GM12878 (cell line): ENCODE data around the gene WDR26. TPM values are rescaled to one million over a fixed set of nuclear protein-coding genes. Genes with fewer than 3 reads are reported as not detected.

Experiments used
- ATAC-seq: fragments of 200-7000 bp; cut with Tn5 transposase; 3 replicates; pipeline ENCODE4 v1.9.1; 2020; ENCODE audit warnings: mild to moderate bottlenecking, moderate library complexity
- BruUV-seq: library from RNA; stranded (reverse); fragments of 400-500 nt; replicated peaks from 2 replicates; lab custom pipeline; 2021; lab: Mats Ljungman, UMichigan
- CTCF ChIA-PET: fragments of 300-600 bp; sonication (Branson Sonifier 250); formaldehyde crosslinking; extraction: SDS; loops from one replicate; lab custom pipeline; 2021; ENCODE audit warnings: inconsistent platforms; lab: Yijun Ruan, JAX
- POLR2A ChIA-PET: fragments of 350-600 bp; formaldehyde crosslinking; extraction: SDS; loops from one replicate; lab custom pipeline; 2021; ENCODE audit warnings: inconsistent platforms; lab: Charles Lee
- RAD21 ChIA-PET: fragments of 300-600 bp; sonication (Branson Sonifier 250); formaldehyde crosslinking; loops from one replicate; lab custom pipeline; 2023; ENCODE audit warnings: antibody characterized with exemption; ENCODE audit not compliant: unreplicated experiment; lab: Charles Lee
- SMC1A ChIA-PET: fragments of 300-600 bp; sonication (Branson Sonifier 250); formaldehyde crosslinking; loops from one replicate; lab custom pipeline; 2023; ENCODE audit not compliant: unreplicated experiment, uncharacterized antibody; lab: Charles Lee
- DNase-seq: peaks from one replicate; pipeline ENCODE4 v3.0.0-alpha.2; 2011; ENCODE audit warnings: low read depth, low spot score
- FAIRE-seq: peaks from 3 replicates; lab custom pipeline; 2011; peaks lifted over from hg19 to GRCh38; lab: Jason Lieb, UNC
- H2AFZ ChIP-seq: 2 replicates; pipeline ENCODE4 v1.6.0; 2011; ENCODE audit warnings: low read depth, low read length, control low read depth; ENCODE audit not compliant: control insufficient read depth
- H3K27ac ChIP-seq: 2 replicates; pipeline ENCODE4 v1.5.1; 2011; ENCODE audit warnings: control low read depth; ENCODE audit not compliant: control insufficient read depth, insufficient read depth
- H3K27me3 ChIP-seq, 2 experiments: replicated peaks in 1 of 2; 2 replicates each; pipeline versions ENCODE4 v1.6.0 to v1.6.1; 2011; ENCODE audit warnings: low read length in 1 of 2; ENCODE audit not compliant: control insufficient read depth in 2 of 2, insufficient read depth in 2 of 2
- H3K36me3 ChIP-seq, 2 experiments: 2 replicates each; pipeline ENCODE4 v1.5.1; 2011; ENCODE audit warnings: low read length in 1 of 2; ENCODE audit not compliant: control insufficient read depth in 2 of 2, insufficient read depth in 2 of 2
- H3K4me1 ChIP-seq: 2 replicates; pipeline ENCODE4 v1.6.1; 2011; ENCODE audit warnings: mild to moderate bottlenecking, low read length, moderate library complexity, mixed read lengths; ENCODE audit not compliant: control insufficient read depth, insufficient read depth
- H3K4me2 ChIP-seq: 2 replicates; pipeline ENCODE4 v1.6.0; 2011; ENCODE audit warnings: control low read depth; ENCODE audit not compliant: control insufficient read depth, insufficient read depth
- H3K4me3 ChIP-seq: fragments of 200-600 bp; sonication (generic); 2 replicates; pipeline ENCODE4 v1.5.1; 2016
- H3K79me2 ChIP-seq: 2 replicates; pipeline ENCODE4 v1.6.0; 2011; ENCODE audit warnings: low read length; ENCODE audit not compliant: control insufficient read depth, insufficient read depth
- H3K9ac ChIP-seq: 2 replicates; pipeline ENCODE4 v1.8.0; 2011; ENCODE audit warnings: low read length, control low read depth, mixed read lengths; ENCODE audit not compliant: control insufficient read depth, insufficient read depth
- H3K9me3 ChIP-seq: replicated peaks from 3 replicates; pipeline ENCODE4 v1.5.1; 2011; ENCODE audit warnings: mild to moderate bottlenecking, low read length; ENCODE audit not compliant: control insufficient read depth, insufficient read depth
- H4K20me1 ChIP-seq: 2 replicates; pipeline ENCODE4 v1.6.0; 2011; ENCODE audit not compliant: control insufficient read depth, insufficient read depth
- CBX3 ChIP-seq: fragments of 200-600 bp; sonication (generic); IDR thresholded peaks from 2 replicates; pipeline ENCODE4 v1.6.1; 2016; ENCODE audit warnings: low read depth, borderline replicate concordance
- NR2C2 ChIP-seq: IDR thresholded peaks from 2 replicates; pipeline ENCODE4 v1.6.1; 2011; ENCODE audit warnings: borderline replicate concordance, low read depth; ENCODE audit not compliant: control insufficient read depth, insufficient read length
- TBL1XR1 ChIP-seq: IDR thresholded peaks from 2 replicates; pipeline ENCODE4 v1.6.1; 2012; ENCODE audit warnings: low read depth, low read length, improper control_type of control experiment
- WGBS: methylation state at CpG from one replicate; pipeline ENCODE4 v1.1.6; 2016; ENCODE audit warnings: low lambda C conversion rate; ENCODE audit not compliant: insufficient replicate concordance, insufficient coverage; ENCODE audit errors: missing lambda C conversion rate; 5-methylcytosine and 5-hydroxymethylcytosine counted together
- in situ Hi-C: fragments of 300-500 bp; cut with MboI; formaldehyde crosslinking; loops from 9 replicates; pipeline ENCODE4 v1.14.3; 2018; ENCODE audit warnings: mixed read lengths
- intact Hi-C: fragments of 100-400 bp; cut with micrococcal nuclease; formaldehyde crosslinking; loops from one replicate; pipeline ENCODE4 v1.14.2; 2022; ENCODE audit not compliant: unreplicated experiment
- microRNA-seq: library from miRNA; unstranded; fragments of <30 nt; microRNA quantifications from one replicate; pipeline ENCODE4, GENCODE V29; 2018
- polyA plus RNA-seq, 11 experiments: library from polyadenylated mRNA; depleted of rRNA in 4 of 11; unstranded in 6 of 11; stranded (reverse) in 5 of 11; fragments of >200 nt; fragmentation: Nextera tagmentation in 4 of 11; fragmentation: Illumina TruSeq in 1 of 11; extraction: Ambion mirVana in 4 of 11; extraction: Trizol in 1 of 11; gene quantifications; 1 replicate in 1 of 11; 2 replicates in 10 of 11; pipeline versions ENCODE4 v1.2.1 to v1.2.3, GENCODE V29; 2011 to 2016; ENCODE audit warnings: inconsistent platforms in 2 of 11, missing spikeins in 2 of 11, low read depth in 1 of 11
- small RNA-seq: library from RNA; depleted of rRNA; stranded (forward); fragments of <200 nt; gene quantifications from one replicate; pipeline ENCODE3, GENCODE V24; 2014
- total RNA-seq, 4 experiments: library from RNA; depleted of rRNA in 3 of 4; stranded (reverse); fragments of >200 nt in 3 of 4; fragmentation: Illumina TruSeq in 1 of 4; extraction: Trizol in 1 of 4; gene quantifications; 2 replicates each; pipeline versions ENCODE4 v1.2.1 to v1.2.3, GENCODE V29; 2013 to 2021

WDR26 gene
- total and polyA plus RNA-seq, 10 of the 15 experiments (the other 5 are each of a cell fraction or from before 2014, with no cell fraction given) = 6.6 to 47.0 (median 24.4) TPM

GRCh38 chr1:224339442-224340033, 95.1 kb downstream of the WDR26 start (continued):
- no peak for TF ChIP-seq TBL1XR1
- no peak for TF ChIP-seq CBX3
- TF ChIP-seq, all 136 proteins: peak for 1

GRCh38 chr1:224338150-224338838, 96.3 kb downstream of the WDR26 start:
- WGBS = 100% methylated on average over 4 of the region's 4 CpGs
- ATAC-seq (no peak), FAIRE-seq (no peak), DNase-seq (no peak)
- ChIA-PET RAD21 (no interaction called here), CTCF (interaction anchor here (1.2 kb wide), 1 partner anchor 16 kb away, joined by 3 read pairs; no protein-coding TSS in a partner anchor), POLR2A (interaction anchor here (0.6 kb wide), 1 partner anchor 10 kb away, joined by 3 read pairs; no protein-coding TSS in a partner anchor), SMC1A (interaction anchor here (1.1 kb wide), 3 partner anchors 13 to 120 kb away, joined by 3 to 5 read pairs (median 4); no protein-coding TSS in a partner anchor)
- intact Hi-C loops = no loop called here
- H2AFZ ChIP-seq = no peak overlapping the region
- H4K20me1 ChIP-seq = no peaks in the 10 kb centered on the region
- H3K9me3 ChIP-seq = peaks cover 2% of the 10 kb centered on the region; the same call in 1 of the 3 replicates
- H3K36me3 ChIP-seq = no peaks in the 10 kb centered on the region
- no peak overlapping the region for H3K4me2 ChIP-seq
- H3K9ac ChIP-seq = no peak overlapping the region
- in situ Hi-C loops = loop anchor here (10.0 to 25.0 kb wide), 3 partner anchors 526 to 1201 kb away; partner anchors contain the start of gene TLR5
- H3K27ac ChIP-seq = no peak overlapping the region
- BruUV-seq = no TSS peak
- no peaks in the 10 kb centered on the region for H3K27me3 ChIP-seq
- peaks cover 4% of the 10 kb centered on the region for H3K4me1 ChIP-seq
- no peak for TF ChIP-seq NR2C2
- no peaks in the 10 kb centered on the region for H3K79me2 ChIP-seq
- H3K4me3 ChIP-seq = no peak overlapping the region

Small RNA genes lying within 50 kb of the gene (microRNA-seq; reads per million reads assigned to microRNA genes)
- gene MIR4742 = 3.2 reads per million, percentile 17 among the genes with 10 or more reads in this experiment

Small RNA genes lying within 50 kb of the gene (small RNA-seq; reads per million reads assigned to genes)
- 0.78 reads per million, percentile 23 among the genes with 10 or more reads in this experiment for gene MIR4742

Other genes starting within 250 kb of the WDR26 start
- 23.5 and 32.9 TPM in 2 replicates for gene NVL, start 104.6 kb downstream of the WDR26 start, total RNA-seq (2014; rRNA removed)
- 38.0 and 41.3 TPM in 2 replicates for gene NVL, start 104.6 kb downstream of the WDR26 start, total RNA-seq (2014; rRNA removed; fragmentation: Illumina TruSeq; extraction: Trizol)
- 28.1 and 28.5 TPM in 2 replicates for gene NVL, start 104.6 kb downstream of the WDR26 start, total RNA-seq (2021)
- gene NVL, start 104.6 kb downstream of the WDR26 start, polyA plus RNA-seq (2011; rRNA removed) = 25.6 and 33.0 TPM in 2 replicates
- gene NVL, start 104.6 kb downstream of the WDR26 start, polyA plus RNA-seq (2014; fragmentation: Illumina TruSeq; extraction: Trizol) = 43.6 and 58.2 TPM in 2 replicates
- gene NVL, start 104.6 kb downstream of the WDR26 start, polyA plus RNA-seq (2014; fragmentation: Nextera tagmentation; extraction: Ambion mirVana) = 10 to 100 TPM; 20.3 to 30.4 TPM
- gene NVL, start 104.6 kb downstream of the WDR26 start, polyA plus RNA-seq (2014; rRNA removed) = 32.7 and 37.4 TPM in 2 replicates
- 10 to 100 TPM; 46.4 to 49.6 TPM for gene NVL, start 104.6 kb downstream of the WDR26 start, polyA plus RNA-seq (2016; fragmentation: Nextera tagmentation; extraction: Ambion mirVana)
- 28.4 and 36.9 TPM in 2 replicates for gene CNIH4, start 77.9 kb downstream of the WDR26 start, total RNA-seq (2014; rRNA removed)
- gene CNIH4, start 77.9 kb downstream of the WDR26 start, total RNA-seq (2014; rRNA removed; fragmentation: Illumina TruSeq; extraction: Trizol) = 27.8 and 28.2 TPM in 2 replicates
- 27.8 and 28.4 TPM in 2 replicates for gene CNIH4, start 77.9 kb downstream of the WDR26 start, total RNA-seq (2021)
- 67.3 and 69.8 TPM in 2 replicates for gene CNIH4, start 77.9 kb downstream of the WDR26 start, polyA plus RNA-seq (2011; rRNA removed)
- 23.2 and 27.1 TPM in 2 replicates for gene CNIH4, start 77.9 kb downstream of the WDR26 start, polyA plus RNA-seq (2014; fragmentation: Illumina TruSeq; extraction: Trizol)
- 100 to 1,000 TPM; 134 to 173 TPM for gene CNIH4, start 77.9 kb downstream of the WDR26 start, polyA plus RNA-seq (2014; fragmentation: Nextera tagmentation; extraction: Ambion mirVana)
- 27.6 and 33.1 TPM in 2 replicates for gene CNIH4, start 77.9 kb downstream of the WDR26 start, polyA plus RNA-seq (2014; rRNA removed)
- 10 to 100 TPM; 87.2 to 87.8 TPM for gene CNIH4, start 77.9 kb downstream of the WDR26 start, polyA plus RNA-seq (2016; fragmentation: Nextera tagmentation; extraction: Ambion mirVana)
- 1.9 and 2.0 TPM in 2 replicates for gene CNIH3, start 181.5 kb upstream of the WDR26 start, total RNA-seq (2014; rRNA removed)
- gene CNIH3, start 181.5 kb upstream of the WDR26 start, total RNA-seq (2014; rRNA removed; fragmentation: Illumina TruSeq; extraction: Trizol) = 1.3 and 1.5 TPM in 2 replicates
- 1.7 and 2.0 TPM in 2 replicates for gene CNIH3, start 181.5 kb upstream of the WDR26 start, total RNA-seq (2021)
- gene CNIH3, start 181.5 kb upstream of the WDR26 start, polyA plus RNA-seq (2011; rRNA removed) = 5.8 and 7.6 TPM in 2 replicates
- 2.0 and 2.2 TPM in 2 replicates for gene CNIH3, start 181.5 kb upstream of the WDR26 start, polyA plus RNA-seq (2014; fragmentation: Illumina TruSeq; extraction: Trizol)
- 1 to 10 TPM; 1.4 TPM for gene CNIH3, start 181.5 kb upstream of the WDR26 start, polyA plus RNA-seq (2014; fragmentation: Nextera tagmentation; extraction: Ambion mirVana)
- gene CNIH3, start 181.5 kb upstream of the WDR26 start, polyA plus RNA-seq (2014; rRNA removed) = 0.77 and 1.0 TPM in 2 replicates
- gene CNIH3, start 181.5 kb upstream of the WDR26 start, polyA plus RNA-seq (2016; fragmentation: Nextera tagmentation; extraction: Ambion mirVana) = 1 to 10 TPM; 1.9 to 2.1 TPM